Pancreas (tissue), 10 donors: ENCODE measurements around the gene PRODH2. TPM values are rescaled to one million over a fixed set of nuclear protein-coding genes. Genes with fewer than 3 reads are reported as not detected.
"Not testable (repeated sequence)": the region's sequence is repeated elsewhere in the genome, so short reads cannot be mapped to it uniquely, and the experiment has no call there.

Experiments used
- ATAC-seq, 4 donors: fragments of 200-7000 bp; cut with Tn5 transposase; one replicate each; pipeline versions ENCODE4 v1.8.0 to v1.9.1; 2020; ENCODE audit warnings: mild to moderate bottlenecking in 4 of 4, moderate library complexity in 4 of 4
- DNase-seq, 6 donors: peaks; one replicate each; pipeline ENCODE4 v3.0.0-alpha.2; 2020
- FAIRE-seq: peaks from 2 replicates; lab custom pipeline; 2012; peaks lifted over from hg19 to GRCh38; lab: Jason Lieb, UNC
- H3K27ac ChIP-seq, 4 donors: fragments of 200-600 bp; sonication (generic); 1 replicate in 3 of 4; 2 replicates in 1 of 4; pipeline versions ENCODE4 v1.5.0 to v1.8.0; 2020
- H3K27me3 ChIP-seq, 4 donors: fragments of 200-600 bp; one replicate each; pipeline ENCODE4 v1.8.0; 2021
- H3K36me3 ChIP-seq, 3 donors: fragments of 200-600 bp; sonication (generic) in 1 of 3; one replicate each; pipeline versions ENCODE4 v1.5.0 to v1.8.0; 2020 to 2021
- H3K4me1 ChIP-seq, 3 donors: fragments of 200-600 bp; one replicate each; pipeline ENCODE4 v1.8.0; 2021
- H3K4me3 ChIP-seq, 4 donors: fragments of 200-600 bp; sonication (generic) in 2 of 4; one replicate each; pipeline versions ENCODE4 v1.5.0 to v1.8.0; 2020 to 2021
- H3K9me3 ChIP-seq, 4 donors: fragments of 200-600 bp; one replicate each; pipeline ENCODE4 v1.8.0; 2021
- CTCF ChIP-seq, 4 donors: fragments of 200-600 bp; sonication (generic) in 3 of 4; IDR thresholded peaks; one replicate each; pipeline versions ENCODE4 v1.5.0 to v1.8.0; 2021; ENCODE audit warnings: antibody characterized with exemption in 4 of 4
- WGBS, 2 donors: extraction: QIAGEN DNeasy Blood & Tissue Kit; methylation state at CpG; one replicate each; pipeline ENCODE4 v1.1.7; 2013; 5-methylcytosine and 5-hydroxymethylcytosine counted together
- intact Hi-C, 3 donors: fragments of 100-400 bp; cut with DNase I; formaldehyde crosslinking; loops; one replicate each; pipeline versions ENCODE4 v1.11.1 to v1.14.2; 2022
- polyA plus RNA-seq, 2 donors: library from polyadenylated mRNA; stranded (reverse); fragments of 200-250 nt; gene quantifications; one replicate each; pipeline ENCODE4 v1.2.3, GENCODE V29; 2013
- total RNA-seq, 6 donors: library from RNA; stranded (reverse); fragmentation: NEBNext Ultra II Directional in 4 of 6; extraction: Animal tissue kit (Norgen Biotek cat#: 25700) in 4 of 6; gene quantifications; one replicate each; pipeline versions ENCODE4 v1.2.1 to v1.2.4, GENCODE V29; 2021 to 2023
- donor health status: healthy with polysubstance abuse.
- donor health status: DM: no; HTN: no; CAD: no; lungs with moderate emphysema.
- donor health status: DM: no; HTN: no; CAD: no.
- donor health status: control.
- donor health status: control.
- donor health status: Bipolar disorder and iron deficiency.
- donor health status: DM: yes; HTN: yes; CAD: no.
- donor health status: DM: no; HTN: no; CAD: no.
- donor health status: DM: no; HTN: no; CAD: no.
- donor health status: DM: yes; HTN: yes; CAD: no.

Gene PRODH2
- total and polyA plus RNA-seq, 8 donors, result 0.95 to 21.5 (median 4.2) TPM

DNA sequence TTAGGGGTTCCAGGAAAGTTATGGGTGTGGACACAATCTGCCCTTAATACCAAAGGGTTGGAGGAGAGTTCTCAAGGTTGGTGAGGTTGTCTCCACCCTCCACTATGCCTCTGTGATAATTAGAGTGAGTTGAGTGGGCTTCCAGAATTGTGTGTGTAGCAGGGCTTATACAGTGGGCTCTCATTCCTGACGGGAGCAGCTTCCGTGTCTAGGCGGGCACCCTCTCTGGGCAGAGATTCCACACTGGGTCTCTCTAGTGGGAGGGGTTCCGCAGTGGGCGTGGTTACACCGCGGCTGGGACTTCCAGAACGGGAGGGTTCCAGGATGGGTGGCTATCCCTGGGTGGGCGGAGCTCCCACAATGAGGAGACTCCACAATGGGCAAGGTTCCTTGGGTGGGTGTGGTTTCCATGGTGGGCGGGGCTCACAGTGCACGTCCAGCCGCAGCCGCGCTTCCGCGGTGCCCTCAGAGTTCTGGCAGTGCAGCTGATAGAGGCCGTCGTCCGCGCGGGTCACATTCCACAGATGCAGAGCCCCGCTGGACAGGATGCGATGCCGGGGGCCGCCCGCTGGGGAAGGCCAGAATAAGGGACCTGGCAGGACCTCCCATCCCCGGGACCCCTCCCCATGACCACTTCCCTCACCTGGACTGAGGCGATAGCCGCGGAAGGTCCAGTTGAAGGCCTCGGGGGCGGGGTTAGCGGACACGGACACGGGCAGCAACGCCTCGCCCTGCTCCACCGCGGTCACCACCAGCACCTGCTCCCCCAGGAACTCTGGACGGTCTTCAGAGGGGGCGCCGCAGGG lies 31.2 kb upstream of the PRODH2 start:
- Histone ChIP-seq H3K9me3 (no peaks in the 10 kb centered on the region), H3K27ac (no peak overlapping the region), H3K4me1 (peaks cover 0 to 19% (median 0%) of the 10 kb centered on the region in 3 donors), H3K27me3 (no peaks in the 10 kb centered on the region), H3K4me3 (peak overlapping the region in 1 of 4 donors; percentile 28), H3K36me3 (no peaks in the 10 kb centered on the region)
- WGBS, 2 donors, result 37 to 43% methylated on average over 41 to 42 of the region's 42 CpGs
- FAIRE-seq (no peak), DNase-seq (peak; percentile 67 to 85 (median 80)), ATAC-seq (peak; percentile 11 to 64 (median 39))
- intact Hi-C loops, result no loop called here
- no peak for TF ChIP-seq CTCF (IDR thresholded peaks at IDR 0.05)

- no peak for TF ChIP-seq CTCF (IDR thresholded peaks at IDR 0.05)
Measured at GRCh38 chr19:35842666-35843272, 30.1 kb upstream of the PRODH2 start.

DNA sequence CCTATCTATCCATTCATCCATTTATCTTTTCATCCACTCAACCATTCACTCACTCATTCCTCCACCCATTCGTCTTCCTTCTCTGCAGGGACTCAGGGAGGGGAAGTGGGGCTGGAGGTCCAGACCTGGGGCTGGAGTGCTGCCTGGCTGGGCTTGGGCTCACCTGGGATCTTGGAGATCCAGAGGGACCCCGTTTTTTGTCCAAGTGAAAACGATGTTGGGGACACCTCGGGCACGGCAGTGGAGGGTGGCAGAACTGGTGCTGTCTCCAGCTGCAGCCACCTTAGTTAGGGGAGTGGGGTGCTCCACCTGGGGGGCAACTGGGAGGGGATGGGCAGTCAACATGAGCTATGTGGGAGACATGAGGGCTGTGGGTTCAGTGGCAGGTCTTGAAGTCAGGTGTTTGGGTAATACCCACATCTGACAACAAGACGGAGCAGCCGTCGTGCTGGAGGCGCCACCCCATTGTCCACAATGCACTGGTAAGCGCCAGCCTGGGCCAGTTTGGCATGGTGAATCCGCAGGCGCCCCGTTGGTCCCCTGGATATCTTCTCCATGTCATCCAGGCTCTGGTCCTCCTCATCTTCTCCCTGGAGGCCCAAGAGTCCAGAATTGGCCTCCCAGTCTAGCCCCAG lies 29.4 kb upstream of the PRODH2 start:
- Histone ChIP-seq H3K4me3 (no peak overlapping the region), H3K9me3 (no peaks in the 10 kb centered on the region), H3K4me1 (peaks cover 0 to 19% (median 0%) of the 10 kb centered on the region in 3 donors), H3K27ac (no peak overlapping the region), H3K27me3 (no peaks in the 10 kb centered on the region), H3K36me3 (no peaks in the 10 kb centered on the region)
- 89 to 92% methylated on average over 13 of the region's 13 CpGs for WGBS, 2 donors
- FAIRE-seq (no peak), ATAC-seq (no peak), DNase-seq (peak in 2 of 6 donors; percentile 12 to 41)
- no peak for TF ChIP-seq CTCF (IDR thresholded peaks at IDR 0.05)
- intact Hi-C loops, result no loop called here

More at GRCh38 chr19:35842666-35843272, 30.1 kb upstream of the PRODH2 start:
- Histone ChIP-seq H3K27me3 (no peaks in the 10 kb centered on the region), H3K9me3 (no peaks in the 10 kb centered on the region), H3K27ac (no peak overlapping the region), H3K4me3 (no peak overlapping the region), H3K4me1 (peaks cover 0 to 19% (median 0%) of the 10 kb centered on the region in 3 donors), H3K36me3 (no peaks in the 10 kb centered on the region)
- ATAC-seq, result no peak
- 87 to 96% methylated on average over 4 of the region's 4 CpGs for WGBS, 2 donors
- FAIRE-seq, result no peak
- DNase-seq, result no peak
- intact Hi-C loops, result no loop called here

DNA sequence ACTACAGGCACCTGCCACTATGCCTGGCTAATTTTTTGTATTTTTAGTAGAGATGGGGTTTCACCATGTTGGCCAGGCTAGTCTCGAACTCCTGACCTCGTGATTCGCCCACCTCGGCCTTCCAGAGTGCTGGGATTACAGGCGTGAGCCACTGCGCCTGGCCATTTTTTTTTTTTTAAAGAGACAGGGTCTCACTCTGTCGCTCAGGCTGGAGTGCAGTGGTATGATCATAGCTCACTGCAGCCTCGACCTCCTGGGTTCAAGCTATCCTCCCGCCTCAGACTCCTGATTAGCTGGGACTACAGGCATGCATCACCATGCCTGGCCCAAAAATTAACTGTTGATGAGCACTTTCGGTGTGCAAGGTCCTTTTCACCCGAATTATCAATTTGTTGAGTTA lies 23.5 kb upstream of the PRODH2 start:
- FAIRE-seq, H3K27ac ChIP-seq, intact Hi-C loops, H3K9me3 ChIP-seq, H3K4me1 ChIP-seq, H3K4me3 ChIP-seq, H3K27me3 ChIP-seq, ATAC-seq, H3K36me3 ChIP-seq: not testable (repeated sequence)
- peak in 1 of 6 donors; percentile 0 for DNase-seq
- 71 to 74% methylated on average over 11 of the region's 11 CpGs for WGBS, 2 donors

DNA sequence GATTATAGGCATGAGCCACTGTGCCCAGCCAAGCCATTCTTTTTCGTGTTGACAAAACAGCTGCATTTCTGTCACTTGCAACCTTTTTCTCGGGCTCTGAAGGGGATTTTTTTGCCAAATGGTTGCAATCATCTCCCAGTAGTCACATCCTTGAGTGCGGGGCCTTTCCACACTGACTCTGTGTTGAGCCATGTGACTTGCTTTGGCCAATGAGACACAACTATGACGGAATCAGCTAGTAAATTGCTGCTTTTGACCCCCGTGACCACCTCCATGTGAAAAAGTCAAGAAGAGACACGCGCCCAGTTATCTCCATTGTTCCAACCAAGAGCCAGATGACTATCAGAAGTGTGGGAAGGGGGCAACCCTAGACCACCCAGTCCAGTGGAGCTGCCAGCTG lies 21.3 kb upstream of the PRODH2 start:
- WGBS, 2 donors, result 82 to 87% methylated on average over 7 of the region's 7 CpGs
- intact Hi-C loops, result no loop called here
- no peaks in the 10 kb centered on the region for H3K36me3 ChIP-seq
- peaks cover 0 to 8% (median 3%) of the 10 kb centered on the region in 3 donors for H3K4me1 ChIP-seq
- peak in 1 of 6 donors; percentile 2 for DNase-seq
- H3K27ac ChIP-seq, result no peak overlapping the region
- no peaks in the 10 kb centered on the region for H3K27me3 ChIP-seq
- FAIRE-seq, result no peak
- ATAC-seq, result no peak
- no peaks in the 10 kb centered on the region for H3K9me3 ChIP-seq
- no peak for TF ChIP-seq CTCF (IDR thresholded peaks at IDR 0.05)
- no peak overlapping the region for H3K4me3 ChIP-seq
